Middle frontal gyrus (tissue), 1 donor: ENCODE measurements around the gene MEGF9.
"Not testable (repeated sequence)": the region's sequence is repeated elsewhere in the genome, so short reads cannot be mapped to it uniquely, and the experiment has no call there.

ENCODE experiments used
- DNase-seq: peaks from one replicate; pipeline ENCODE4 v3.0.0-alpha.2; 2015; ENCODE audit warnings: low spot score; ENCODE audit errors: extremely low spot score

The MEGF9 gene

DNA sequence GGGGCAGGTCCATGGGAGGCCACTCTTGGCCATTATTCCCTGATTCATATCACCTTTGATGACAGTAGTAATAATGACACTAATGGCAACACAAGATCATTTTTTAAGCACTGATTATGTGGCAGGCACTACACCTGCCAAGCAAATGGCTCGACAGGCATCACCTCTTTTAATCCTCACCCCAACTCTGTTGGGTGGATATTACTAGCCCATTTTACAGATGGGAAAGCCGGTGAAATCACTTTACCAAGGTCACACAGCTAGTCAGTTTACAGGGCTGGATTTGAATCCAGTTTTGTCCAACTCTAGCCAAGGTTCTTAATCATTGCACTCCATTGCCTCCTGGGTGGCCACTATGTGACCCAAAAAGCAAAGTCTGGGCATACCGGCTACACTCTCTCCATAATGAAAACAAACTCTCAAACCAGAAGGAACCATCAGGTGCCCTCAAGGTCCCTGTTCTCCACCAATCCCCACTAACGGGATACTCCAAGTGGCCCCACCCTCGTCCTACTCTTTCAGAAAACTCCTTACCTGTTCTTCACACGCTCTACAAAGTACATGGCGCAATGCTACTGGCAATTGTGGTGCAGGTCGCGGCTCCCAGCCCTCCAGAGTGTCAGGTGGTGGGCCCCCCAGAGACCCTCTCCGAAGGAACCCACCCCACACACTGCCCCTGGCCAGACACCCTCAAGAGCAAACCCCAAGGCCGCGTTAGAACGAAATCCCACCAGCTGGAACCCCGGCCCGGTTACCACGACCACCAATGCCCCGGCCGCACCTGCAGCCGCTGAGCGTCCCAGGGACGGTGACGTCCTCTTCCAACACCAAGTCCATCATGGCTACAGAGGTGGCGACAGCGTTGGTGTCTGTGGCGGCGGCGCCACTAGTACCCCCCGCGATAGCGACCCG is 134.9 kb downstream of the MEGF9 start:
- DNase-seq: no peak

DNA sequence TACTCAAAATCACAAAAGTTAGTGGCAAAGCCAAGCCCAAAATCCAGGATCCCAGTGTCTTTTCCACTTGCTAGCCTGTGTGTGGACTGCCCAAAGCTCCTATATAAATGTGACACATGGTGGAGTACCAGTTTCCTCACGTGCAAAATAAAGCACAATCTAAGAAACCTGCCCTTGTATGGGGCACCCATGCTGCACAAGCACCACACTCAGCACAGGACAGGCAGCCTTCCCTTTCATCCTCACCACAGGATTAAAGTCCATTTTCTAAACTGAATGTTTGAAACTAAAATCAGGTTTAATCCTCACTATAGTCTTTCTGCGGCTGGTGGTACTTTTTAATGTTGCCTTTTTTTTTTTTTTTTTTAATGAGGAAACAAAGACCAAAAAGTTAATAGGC is 139.8 kb downstream of the MEGF9 start:
- DNase-seq: no peak

GRCh38 chr9:120572472-120572871 is 141.8 kb downstream of the MEGF9 start:
- DNase-seq: no peak

DNA sequence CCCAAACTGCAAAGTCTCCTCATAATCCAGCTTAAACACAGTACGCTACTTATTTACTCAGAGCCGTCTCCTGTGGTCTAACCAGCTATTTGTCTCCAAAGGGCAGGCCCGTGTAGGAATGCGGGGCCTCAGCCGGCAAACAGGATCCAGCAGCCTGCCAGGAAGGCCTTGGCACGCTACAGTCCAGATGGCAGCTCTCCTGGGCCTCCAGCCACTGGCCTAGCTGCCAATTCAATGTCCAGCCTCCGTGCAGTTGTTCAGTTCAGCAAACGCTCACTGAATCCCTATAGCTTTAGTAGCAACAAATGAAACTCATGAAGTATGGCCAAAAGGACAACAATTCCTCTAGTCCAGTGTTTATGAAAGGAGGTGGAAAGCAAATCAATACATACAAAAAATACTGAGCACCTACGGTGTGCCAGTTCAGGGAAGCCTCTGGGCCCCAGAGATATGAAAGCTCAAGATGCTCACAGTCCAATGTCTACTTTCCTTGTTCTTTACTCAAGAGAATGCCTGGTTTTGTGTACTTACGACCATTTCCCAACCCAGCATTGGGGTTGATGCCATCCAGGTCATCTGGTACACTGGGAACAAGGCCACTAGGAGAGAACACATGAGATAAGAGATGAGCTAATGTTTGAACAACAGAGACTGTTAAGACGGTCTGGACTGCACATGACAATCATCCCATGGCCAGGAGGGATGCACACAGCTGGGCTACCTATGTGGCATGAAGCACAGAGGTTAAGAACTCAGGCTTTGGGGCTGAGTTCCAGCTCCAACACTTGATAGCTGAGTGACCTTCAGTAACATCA is 142.6 kb downstream of the MEGF9 start:
- DNase-seq: peak; percentile 73

DNA sequence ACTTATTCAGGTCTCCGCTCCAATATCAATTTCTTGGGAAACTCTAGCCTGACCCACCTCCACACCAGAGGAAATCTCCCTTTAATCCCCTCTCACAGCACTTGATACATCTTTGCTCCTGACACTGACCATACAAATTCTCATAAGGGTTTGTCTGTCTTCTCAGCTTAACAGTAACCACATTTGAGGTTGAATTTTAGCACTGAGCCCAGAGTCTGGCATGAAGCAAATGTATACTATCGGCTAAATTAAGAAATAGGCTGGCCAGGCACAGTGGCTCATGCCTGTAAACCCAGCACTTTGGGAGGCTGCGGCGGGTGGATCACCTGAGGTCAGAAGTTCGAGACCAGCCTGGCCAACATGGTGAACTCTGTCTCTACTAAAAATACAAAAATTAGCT is 144.0 kb downstream of the MEGF9 start:
- DNase-seq: no peak

GRCh38 chr9:120569556-120569955 is 144.7 kb downstream of the MEGF9 start:
- DNase-seq: no peak

GRCh38 chr9:120568816-120569215 is 145.5 kb downstream of the MEGF9 start:
- DNase-seq: no peak

DNA sequence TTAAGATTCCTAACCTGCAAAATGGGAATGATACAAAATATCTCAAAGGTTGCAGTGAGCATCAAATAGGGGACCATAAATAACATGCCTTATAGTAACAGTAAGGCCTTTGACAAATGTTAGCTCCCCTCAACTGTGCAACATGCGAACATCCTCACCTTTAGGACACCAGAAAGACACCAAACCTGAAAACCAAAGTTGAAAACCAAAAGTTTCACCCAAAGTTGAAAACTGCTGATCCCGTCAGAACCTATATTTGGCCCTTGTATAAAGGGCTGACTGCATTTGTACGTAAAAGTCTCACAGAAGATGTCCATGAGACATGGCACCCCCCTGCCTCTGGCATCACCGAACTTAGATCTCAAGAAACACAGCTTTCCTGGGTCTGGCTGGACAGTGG is 146.4 kb downstream of the MEGF9 start:
- DNase-seq: no peak

GRCh38 chr9:120567081-120567480 is 147.2 kb downstream of the MEGF9 start:
- DNase-seq: no peak

DNA sequence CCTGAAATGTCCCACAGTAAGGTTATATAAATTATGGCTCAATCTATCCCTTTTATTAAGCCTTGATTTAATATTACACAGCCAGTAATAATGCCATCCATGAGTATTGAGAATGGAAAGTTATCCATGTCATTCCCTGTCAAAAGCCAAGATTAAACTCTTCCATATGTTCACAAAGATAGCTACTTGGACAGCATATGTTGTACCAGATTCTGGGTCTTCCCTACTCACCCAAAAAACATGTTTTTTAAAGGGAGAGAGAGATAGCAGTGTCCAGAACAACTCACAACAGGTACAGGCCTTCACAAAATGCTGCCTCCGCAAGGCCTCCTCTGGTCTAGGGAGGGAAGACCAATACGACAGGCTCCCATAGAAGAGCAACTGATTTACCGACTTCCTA is 149.7 kb downstream of the MEGF9 start:
- no peak for DNase-seq

DNA sequence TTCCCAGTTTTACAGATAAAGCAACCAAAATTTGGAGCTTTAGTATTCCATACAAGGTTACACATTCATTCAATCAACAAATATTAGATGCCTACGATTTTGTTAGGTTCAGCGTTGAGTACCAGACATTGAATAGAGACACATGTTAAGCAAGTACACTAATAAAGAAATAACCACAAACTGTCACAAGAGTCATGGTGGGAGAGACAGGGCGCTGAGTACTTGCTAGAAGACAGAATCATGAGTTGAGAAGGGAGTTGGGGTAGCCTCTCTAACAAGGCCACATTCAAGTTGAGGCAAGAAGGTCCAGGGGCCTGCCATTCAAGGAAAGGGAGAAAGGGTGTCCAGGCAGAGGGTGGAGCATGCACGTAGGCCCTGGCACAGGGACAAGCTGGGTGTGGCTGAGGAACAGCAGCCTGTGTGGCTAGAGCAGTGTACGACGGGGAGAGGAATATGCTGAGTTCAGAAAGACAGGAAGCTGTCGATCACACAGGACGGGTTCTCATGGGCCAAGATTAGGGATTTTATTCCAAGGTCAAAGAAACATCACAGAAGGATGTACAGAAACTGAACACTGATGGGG is 151.3 kb downstream of the MEGF9 start:
- no peak for DNase-seq

DNA sequence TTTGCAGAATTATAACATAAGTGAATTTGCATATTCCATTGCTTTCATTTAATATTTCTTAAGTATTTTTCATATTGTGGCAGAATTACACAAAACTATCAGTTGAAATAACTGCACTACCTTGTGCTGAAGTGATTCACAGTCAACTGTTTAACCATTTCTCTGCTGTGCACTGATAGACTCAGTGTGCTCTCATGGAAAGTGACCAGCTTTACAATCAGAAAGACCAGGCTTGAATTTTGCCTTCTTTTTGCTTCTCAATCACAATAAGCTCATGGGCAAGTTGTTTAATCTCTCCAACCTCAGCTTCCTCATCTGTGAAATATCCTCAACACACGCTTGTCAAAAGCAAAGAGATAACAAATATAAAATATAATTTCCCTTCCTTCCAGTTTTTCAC is 152.6 kb downstream of the MEGF9 start:
- no peak for DNase-seq

GRCh38 chr9:120559546-120559945 is 154.7 kb downstream of the MEGF9 start:
- no peak for DNase-seq

DNA sequence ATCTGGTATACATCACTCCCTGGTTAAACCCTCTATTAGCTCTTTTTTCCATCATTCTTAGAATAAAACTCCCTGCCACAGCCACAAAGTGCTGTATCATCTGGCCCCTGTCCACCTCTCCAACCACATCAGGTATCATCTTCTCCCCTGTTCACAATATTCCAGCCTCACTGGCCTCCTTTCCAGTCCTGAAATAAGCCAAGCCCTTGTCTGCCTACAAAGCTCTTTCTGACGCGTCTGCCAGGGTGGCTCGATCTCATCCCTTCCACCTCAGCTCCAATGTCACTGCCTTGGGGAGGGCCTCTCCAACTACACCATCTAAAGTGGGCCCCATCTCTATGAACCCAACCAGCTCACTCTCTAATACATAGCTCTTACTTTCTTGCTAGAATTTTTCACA is 155.8 kb downstream of the MEGF9 start:
- DNase-seq: no peak

DNA sequence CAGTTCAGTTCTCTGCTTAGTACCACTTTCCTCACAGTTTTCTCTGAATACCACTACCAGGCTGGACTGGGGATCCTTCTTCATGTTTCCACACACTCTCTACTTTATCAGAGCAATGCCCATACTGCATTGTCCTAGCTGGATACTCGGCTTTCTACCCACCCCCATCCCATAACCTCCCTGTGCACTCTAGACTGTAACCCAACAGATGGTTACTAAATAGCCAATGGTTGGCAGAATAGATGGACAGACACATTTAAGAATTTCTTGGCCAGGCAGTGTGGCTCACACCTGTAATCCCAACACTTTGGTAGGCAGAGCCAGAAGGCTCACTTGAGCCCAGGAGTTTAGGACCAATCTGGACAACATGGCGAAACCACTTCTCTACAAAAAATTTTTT is 157.1 kb downstream of the MEGF9 start:
- no peak for DNase-seq

DNA sequence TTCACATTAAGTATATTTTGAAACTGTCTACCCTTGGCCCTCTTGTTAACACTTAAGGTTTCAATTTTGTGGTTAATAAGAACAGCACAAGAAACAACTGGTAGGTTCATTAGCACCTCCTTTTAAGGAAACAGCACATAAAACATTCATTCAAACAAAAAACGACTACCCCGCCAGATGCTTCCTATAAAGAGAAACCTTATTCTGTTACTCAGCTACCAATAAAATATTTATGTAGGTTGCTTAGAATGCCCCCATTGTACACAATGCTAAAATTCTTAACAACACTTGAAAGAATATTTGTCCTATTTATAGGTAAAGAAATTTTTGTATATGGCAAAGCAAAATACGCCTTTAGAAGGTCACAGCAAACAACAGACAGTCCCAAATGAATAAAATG is 157.5 kb downstream of the MEGF9 start:
- no peak for DNase-seq

DNA sequence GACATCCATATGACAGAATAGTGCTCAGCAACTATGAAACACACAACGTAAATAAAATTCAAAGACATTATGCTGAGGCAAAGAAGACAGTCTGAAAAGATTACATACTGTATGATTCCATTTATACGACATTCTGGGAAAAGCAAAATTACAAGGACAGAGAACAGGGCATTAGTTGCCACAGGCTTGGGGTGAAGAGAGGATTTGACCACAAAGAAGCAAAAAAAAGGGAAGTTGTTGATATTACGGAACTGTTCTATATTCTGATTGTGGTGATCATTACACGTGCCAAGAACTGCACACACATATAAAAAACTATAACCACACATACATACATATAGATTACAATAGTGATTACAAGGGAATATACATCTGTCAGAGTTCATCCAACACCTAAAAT is 158.4 kb downstream of the MEGF9 start:
- no peak for DNase-seq

GRCh38 chr9:120552210-120552704 is 162.0 kb downstream of the MEGF9 start:
- not testable (repeated sequence) for DNase-seq
